GM19035 (cell line): ENCODE results near the gene TBX4.
"Not testable (repeated sequence)": the region's sequence is repeated elsewhere in the genome, so short reads cannot be mapped to it uniquely, and the experiment has no call there.

Experiments used
- ATAC-seq: cut with Tn5 transposase; IDR thresholded peaks from one replicate; pipeline ENCODE4 v1.9.1; 2021; ENCODE audit not compliant: unreplicated experiment

TBX4 gene

GRCh38 chr17:61427567-61427966 is 24.7 kb upstream of the TBX4 start:
- no peak for ATAC-seq

- ATAC-seq, result no peak
Measured at GRCh38 chr17:61429274-61429673, 22.9 kb upstream of the TBX4 start.

- ATAC-seq, result not testable (repeated sequence)
Measured at GRCh38 chr17:61429831-61430230, 22.4 kb upstream of the TBX4 start.

GRCh38 chr17:61431594-61432311 is 20.5 kb upstream of the TBX4 start:
- ATAC-seq, result no peak

- ATAC-seq, result no peak
Measured at GRCh38 chr17:61436273-61436672, 15.9 kb upstream of the TBX4 start.

GRCh38 chr17:61436995-61437704 is 15.1 kb upstream of the TBX4 start:
- no peak for ATAC-seq

- no peak for ATAC-seq
Measured at GRCh38 chr17:61440697-61441096, 11.5 kb upstream of the TBX4 start.

- not testable (repeated sequence) for ATAC-seq
Measured at GRCh38 chr17:61441507-61441906, 10.7 kb upstream of the TBX4 start.

- ATAC-seq, result no peak
Measured at GRCh38 chr17:61442136-61442775, 10.0 kb upstream of the TBX4 start.

GRCh38 chr17:61442878-61443474 is 9.2 kb upstream of the TBX4 start:
- ATAC-seq, result no peak

- ATAC-seq, result no peak
Measured at GRCh38 chr17:61443475-61443882, 8.7 kb upstream of the TBX4 start.

- no peak for ATAC-seq
Measured at GRCh38 chr17:61444075-61444474, 8.1 kb upstream of the TBX4 start.

GRCh38 chr17:61444831-61445230 is 7.4 kb upstream of the TBX4 start:
- no peak for ATAC-seq

GRCh38 chr17:61447358-61447757 is 4.9 kb upstream of the TBX4 start:
- no peak for ATAC-seq

GRCh38 chr17:61448042-61448441 is 4.2 kb upstream of the TBX4 start:
- no peak for ATAC-seq

- ATAC-seq, result not testable (repeated sequence)
Measured at GRCh38 chr17:61449140-61449539, 3.1 kb upstream of the TBX4 start.

GRCh38 chr17:61449707-61450640 is 2.2 kb upstream of the TBX4 start:
- ATAC-seq, result no peak

GRCh38 chr17:61450641-61451537 is 1.3 kb upstream of the TBX4 start:
- ATAC-seq, result no peak

GRCh38 chr17:61451538-61452300 is 503 bp upstream of the TBX4 start:
- no peak for ATAC-seq
